ENCODE data around the gene FCER1G.
"Not testable (repeated sequence)": the region's sequence is repeated elsewhere in the genome, so short reads cannot be mapped to it uniquely, and the experiment has no call there.

FCER1G gene

DNA sequence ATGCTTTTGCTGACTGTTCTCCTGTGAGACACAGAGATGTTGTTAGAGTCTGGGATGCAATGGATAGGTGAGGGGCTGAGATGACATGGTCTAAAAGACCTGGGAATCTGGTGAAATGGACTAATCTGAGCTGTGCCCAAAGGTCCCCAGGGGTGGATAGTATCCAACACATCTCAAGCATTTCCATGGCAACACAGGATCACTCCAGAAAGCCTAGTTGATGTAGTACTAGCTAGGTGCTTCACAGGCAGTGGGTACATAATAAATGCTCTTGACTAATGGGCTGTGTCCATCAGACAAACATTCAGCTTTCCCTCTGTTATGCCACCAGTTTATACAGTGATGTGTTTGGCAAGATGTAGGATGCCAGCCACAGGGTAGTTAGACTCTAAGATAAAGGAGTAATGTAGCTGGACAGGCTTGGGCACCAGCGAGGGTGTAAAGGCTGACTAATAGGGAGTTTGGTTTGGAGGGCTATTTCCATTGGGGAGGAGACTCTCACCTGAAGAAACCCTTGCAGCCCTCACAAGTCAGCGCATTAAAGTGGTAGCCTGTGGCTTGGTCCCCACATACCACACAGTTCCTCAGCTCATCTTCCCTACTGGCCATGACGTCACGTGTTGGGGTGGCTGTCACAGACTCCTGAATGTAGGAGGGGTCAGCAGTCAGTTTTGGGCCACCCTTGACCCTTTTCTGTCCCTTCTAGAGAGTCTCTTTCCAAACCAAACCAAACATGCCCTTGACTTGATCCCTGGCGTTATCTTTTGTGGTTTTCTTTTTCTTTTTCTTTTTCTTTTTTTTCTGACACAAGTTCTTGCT, 21.1 kb downstream of the FCER1G start:
- DNase-seq: no peak

DNA sequence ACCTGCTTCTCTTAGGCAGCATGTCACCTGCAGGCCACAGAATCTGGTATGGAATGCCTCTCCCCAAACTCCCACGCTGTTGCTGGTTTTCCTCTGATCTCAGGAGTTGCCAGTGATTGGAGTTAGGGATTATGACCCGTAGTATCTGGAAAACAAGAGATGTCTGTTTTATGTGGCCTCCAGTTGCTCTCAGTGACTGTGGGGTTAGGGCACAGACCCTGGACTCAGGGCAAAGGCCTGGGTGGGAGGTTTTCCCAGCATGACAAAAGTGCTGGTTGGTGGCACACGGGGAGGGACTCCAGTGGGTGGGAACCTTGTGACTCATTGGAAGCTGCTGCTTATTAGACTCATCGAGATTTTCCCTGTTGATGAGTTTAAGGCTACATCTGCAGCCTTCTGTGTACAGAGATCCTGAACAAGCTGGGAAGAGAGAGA, 23.0 kb downstream of the FCER1G start, which contains the start of gene NR1I3:
TSS of gene NR1I3 (minus strand) at position 165 of the 435 bp plus-strand sequence. CDS start 1,638 bp downstream, outside the sequence.
- no peak for DNase-seq

DNA sequence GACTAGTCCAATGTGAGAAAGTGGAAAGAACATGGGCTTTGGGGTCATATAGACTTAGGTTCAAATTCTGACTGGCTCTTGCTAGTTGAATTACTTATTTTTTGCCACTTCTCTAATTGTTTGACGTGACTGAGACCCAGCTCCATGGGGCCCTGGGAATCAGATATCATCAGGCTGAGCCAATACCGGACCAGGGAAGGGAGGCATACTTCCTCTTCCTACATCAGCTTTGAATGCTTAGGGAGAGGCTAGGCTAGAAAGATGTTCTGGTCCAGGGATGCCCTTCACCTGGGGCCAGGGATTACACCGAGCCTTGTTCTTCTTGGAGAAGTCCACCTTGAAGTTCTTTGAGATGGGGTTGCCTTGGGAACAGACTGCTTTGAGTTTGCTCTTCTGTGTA, 26.6 kb downstream of the FCER1G start:
- no peak for DNase-seq

DNA sequence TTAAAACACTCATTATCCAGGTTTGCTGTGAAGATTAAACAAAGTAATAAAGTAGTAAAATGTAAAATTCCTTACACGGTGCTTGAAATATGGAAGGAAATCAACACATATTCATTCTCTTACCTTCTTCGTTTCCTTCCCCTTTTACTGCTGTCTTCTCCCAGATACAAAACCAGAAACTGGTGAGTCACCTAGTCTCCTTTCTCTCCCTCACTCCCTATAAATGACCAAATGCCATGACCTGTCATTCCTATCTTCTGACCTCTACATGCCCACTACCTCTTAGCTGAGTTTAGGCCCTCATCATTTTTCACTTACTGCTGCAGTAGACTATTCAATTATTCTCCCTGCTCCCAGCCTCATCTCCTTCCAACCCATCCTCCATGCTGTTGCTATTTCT, 27.2 kb downstream of the FCER1G start:
- DNase-seq: no peak

DNA sequence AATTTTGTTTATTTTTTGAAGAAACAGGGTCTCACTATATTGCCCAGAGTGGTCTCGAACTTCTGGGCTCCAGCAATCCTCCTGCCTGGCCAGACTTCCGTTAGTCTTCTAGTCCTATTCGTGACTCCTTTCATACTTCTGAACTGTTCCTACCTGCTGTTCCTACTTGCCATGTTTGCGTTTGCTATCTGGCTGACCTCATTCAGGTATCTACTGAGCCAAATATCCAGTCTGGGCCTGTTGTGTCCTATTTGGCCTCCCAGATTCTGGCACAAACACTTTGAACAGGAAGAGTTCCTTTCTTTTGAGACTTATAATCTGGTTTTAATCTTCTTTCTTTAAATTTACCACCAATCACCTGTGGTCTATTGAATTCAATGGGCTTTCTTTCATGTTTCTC, 29.8 kb downstream of the FCER1G start:
- no peak for DNase-seq

DNA sequence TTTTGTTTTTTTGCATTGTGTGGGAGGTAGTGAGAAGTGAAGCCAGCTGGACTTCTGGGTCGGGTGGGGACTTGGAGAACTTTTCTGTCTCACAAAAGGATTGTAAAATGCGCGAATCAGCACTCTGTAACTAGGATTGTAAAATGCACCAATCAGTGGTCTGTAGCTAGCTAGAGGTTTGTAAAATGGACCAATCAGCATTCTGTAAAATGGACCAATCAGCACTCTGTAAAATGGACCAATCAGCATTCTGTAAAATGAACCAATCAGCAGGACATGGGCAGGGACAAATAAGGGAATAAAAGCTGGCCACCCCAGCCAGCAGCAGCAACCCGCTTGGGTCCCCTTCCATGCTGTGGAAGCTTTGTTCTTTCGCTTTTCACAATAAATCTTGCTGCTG, 35.0 kb downstream of the FCER1G start:
- DNase-seq: not testable (repeated sequence)

DNA sequence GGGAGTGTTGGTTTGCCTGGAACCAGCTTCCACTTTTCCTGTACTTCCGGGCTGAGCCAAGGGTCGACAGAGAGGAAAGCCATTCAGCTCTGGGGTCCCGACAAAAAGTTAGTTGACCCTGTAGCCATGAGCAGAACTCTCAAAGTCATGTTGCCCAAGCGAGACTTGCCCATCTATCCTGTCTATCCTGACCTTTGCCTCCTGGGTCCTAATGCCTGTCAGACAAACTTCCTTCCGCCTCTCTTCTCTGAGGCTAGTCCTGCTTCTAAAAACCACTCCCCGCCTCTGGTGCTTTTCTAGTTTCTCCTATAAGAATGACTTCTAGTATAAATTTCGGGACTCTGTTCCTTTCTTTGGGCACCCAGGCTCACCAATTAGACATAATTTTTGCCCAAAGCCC, 35.7 kb downstream of the FCER1G start:
- no peak for DNase-seq

DNA sequence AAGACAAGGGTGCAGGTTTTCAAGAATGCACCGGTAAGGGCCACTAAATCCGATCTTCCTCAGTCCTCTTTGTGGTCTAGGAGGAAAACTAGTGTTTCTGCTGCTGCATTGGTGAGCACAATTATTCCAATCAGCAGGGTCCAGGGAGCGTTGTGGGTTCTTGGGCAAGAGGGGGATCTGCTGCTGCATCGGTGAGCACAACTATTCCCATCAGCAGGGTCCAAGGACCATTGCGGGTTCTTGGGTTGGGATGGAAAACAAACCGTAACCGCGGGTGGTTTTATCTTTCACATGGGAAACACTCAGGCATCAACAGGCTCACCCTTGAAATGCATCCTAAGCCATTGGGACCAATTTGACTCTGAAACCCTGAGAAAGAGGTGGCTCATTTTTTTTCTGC, 36.5 kb downstream of the FCER1G start:
- DNase-seq: no peak

DNA sequence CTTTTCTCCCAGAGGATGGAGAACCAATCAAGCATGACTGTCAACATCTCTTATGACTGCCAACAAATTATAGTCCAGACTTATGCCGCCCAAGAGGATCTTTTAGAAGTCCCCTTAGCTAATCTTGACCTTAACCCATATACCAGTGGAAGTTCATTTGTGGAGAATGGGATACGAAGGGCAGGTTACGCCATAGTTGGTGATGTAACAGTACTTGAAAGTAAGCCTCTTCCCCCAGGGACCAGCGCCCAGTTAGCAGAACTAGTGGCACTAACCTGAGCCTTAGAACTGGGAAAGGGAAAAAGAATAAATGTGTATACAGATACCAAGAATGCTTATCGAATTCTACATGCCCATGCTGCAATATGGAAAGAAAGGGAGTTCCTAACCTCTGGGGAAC, 40.2 kb downstream of the FCER1G start:
- DNase-seq: not testable (repeated sequence)

DNA sequence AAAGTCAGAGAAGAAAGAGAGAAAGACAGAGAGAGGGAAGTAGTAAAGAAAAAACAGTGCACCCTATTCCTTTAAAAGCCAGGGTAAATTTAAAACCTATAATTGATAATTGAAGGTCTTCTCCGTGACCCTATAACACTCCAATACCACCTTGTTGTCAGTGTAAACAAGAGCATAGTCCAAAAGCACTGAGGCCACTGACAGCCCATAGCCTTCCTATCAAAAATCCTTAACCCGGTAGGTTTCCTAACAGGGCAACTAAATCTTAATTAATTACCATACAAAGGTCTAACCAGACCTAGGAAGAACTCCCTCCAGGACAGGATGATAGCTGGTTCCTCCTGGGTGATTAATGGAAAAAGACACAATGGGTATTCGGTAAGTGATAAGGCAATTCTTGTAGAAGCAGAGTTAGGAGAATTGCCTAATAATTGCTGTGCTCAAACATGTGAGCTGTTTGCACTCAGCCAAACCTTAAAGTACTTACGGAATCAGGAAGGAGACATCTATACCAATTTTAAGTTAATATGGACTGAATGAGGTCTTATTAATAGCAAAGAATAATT, 40.9 kb downstream of the FCER1G start:
- not testable (repeated sequence) for DNase-seq

DNA sequence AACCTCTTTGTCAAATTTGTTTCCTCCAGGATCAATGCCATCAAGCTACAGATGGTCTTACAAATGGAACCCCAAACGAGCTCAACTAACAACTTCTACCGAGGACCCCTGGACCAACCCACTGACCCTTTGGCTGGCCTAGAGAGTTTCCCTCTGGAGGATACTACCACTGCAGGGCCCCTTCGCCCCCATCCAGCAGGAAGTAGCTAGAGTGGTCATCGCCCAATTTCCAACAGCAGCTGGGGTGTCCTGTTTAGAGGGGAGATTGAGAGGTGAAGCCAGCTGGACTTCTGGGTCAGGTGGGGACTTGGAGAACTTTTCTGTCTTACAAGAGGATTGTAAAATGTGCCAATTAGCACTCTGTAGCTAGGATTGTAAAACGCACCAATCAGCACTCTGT, 42.0 kb downstream of the FCER1G start:
- not testable (repeated sequence) for DNase-seq

DNA sequence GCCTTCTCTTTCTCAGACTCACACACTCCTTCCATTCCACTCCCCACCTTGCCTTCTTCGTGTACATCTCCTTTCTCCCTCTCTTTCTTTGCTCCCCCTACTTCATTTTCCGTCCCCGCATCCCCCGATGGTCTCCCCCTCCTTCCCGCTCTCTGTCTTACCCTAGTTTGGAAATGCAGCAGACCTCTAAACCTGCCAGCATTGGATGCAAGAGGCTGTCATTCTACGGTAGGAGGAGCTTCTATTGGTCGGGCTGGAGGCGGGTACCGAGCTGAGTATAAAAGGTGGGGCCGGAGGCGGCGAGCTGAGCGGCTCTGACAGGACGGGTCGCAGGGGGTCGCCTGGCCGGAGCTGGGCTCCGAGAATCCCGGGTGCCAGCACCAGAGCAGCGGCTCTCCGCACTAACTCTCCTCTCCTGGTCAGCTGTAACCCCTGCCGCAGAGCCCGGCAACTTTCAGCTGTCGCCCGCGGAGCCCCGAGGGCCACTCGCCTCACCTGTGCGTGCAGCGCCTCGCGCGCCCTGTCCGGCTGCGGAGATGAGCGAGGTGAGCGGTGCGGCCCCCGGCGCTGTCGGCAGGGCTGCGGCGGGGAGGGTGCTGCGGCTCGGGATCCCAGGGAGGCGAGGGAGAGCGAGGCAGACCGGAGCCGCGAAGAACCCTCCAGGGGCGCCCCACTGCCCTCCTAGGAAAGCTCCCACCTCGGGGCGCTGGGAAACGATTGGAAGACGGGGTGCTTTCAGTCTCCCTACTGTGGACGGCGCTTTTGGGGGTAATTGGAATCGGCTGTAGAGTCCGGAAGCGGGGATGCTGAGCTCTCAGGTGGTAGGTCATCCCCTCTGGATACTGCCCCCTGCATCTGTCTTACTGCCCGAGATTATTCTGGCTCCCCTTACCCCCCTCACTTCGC, 43.6 kb downstream of the FCER1G start, which contains the start of gene PCP4L1:
TSS of gene PCP4L1 (plus strand) at position 307 of the 906 bp plus-strand sequence. CDS start at position 537, 230 bp downstream.
- peak; percentile 82 for DNase-seq

DNA sequence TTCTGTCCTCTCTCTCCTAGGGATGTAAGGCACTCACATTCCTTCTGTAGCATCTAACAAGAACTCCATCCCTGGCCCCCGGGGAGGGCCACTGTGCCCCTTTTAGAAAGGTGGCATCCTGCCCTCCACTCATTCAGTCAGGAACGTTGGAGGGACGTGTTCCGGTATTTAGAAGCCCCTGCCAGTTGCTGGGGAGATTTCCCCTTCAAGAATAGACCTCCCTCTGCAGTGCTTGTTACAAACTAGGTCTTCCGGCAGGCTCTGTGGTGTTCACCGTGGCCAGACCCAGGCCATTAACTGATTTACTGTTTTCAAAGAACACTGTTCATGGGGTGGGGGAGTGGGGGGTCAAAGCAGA, 44.2 kb downstream of the FCER1G start:
- peak; percentile 24 for DNase-seq

DNA sequence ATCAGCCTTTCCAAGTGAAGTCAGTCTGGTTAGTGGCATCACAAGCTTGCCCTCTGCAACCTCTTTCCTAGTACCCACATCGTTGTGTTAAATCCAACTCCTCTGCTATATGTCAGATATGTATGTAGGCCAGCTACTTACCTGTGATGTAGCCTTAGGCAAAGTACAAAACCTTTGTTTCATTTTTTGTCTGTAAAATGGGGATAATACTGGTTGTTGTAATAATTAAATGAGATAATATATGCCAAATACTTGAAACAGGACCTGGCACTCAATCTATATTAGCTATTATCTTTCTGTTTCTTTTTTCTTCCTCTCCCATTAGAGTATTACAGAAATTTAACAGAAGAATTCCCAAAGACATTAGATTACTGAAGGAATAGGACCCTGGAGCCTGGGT, 44.7 kb downstream of the FCER1G start:
- DNase-seq: no peak

DNA sequence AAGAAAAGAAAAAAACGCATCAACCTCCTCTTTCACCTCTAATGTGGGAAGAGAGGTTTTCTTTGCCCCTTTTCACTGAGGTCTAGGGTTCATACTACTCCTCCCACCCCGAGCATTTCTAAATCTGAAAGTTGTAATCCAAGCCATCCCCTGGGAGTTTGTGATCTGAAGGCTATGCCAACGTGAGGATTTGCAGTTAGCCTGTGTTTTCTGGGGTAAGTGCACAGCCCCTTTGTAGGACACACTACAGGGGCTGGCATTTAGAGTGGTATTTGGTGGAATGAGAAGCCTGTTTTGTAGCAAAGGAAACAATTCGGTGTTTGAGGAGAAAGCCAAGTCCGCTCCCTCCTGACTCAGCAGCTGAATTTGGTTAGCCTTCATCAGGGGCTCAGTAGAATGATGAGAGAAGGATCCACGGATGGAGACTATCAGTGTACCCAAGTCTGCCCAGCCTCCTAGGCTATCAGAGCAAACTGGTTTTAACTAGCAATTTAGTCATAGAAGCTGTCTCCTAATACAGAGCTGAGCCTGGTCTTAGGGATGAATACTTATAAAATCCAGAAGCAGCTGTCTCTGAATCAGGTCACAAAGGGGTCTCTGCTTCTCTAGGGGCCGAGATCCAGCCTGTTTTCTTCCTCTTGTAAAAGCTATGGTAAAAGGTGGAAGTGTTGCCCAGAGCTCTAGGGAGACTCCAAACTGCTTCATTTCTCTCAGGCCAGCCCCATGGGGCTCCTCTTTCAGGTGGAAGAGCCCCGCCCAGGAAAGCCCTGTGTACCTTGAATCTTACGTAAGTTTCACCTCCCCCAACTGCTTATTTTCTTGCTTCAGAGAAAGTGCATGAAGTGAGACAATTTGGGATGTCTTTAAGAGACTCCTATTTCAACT, 45.5 kb downstream of the FCER1G start:
- no peak for DNase-seq

DNA sequence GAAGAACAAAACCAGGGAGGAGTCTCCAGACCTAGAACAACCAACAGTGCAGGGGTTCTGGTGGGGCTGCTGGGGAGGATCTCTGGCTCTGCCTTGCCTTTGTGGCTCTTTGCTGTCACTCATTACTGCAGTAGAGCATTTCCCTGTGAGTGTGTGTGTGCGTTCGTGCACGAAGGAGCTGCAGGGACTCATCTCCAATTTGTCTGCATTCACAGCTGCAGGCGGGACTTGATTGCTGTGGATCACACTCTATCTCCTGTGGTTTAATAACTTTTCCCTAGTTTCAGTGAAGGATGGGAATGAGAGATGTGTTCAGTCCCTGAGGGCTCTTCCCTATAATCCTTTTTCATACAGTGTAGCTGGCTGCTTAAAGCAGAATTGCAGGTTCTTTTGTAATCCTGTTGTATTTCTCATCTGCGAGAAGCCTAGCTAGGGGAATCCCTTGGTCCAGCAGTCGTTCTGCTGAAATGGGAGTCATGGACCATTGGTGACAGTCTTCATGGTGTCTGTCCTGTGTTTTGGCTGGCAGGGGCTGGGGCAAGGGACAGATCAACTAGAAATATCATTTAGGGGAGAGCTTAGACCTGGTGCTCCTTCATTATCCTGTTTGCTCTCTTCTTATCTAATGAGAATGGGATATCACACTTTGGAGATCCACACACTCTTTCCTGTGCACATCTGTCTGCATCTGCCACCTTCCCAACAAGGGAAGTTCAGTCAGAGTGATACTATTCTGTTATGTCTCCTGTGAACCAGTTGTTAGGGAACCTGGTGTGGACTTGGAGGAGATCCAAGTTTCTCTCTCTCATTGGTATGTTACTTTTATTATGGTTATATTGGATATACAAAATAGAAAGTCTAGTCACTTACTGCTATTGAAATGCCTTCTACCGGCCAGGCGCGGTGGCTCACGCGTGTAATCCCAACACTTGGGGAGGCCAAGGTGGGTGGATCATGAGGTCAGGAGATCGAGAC, 46.5 kb downstream of the FCER1G start:
- peak; percentile 47 for DNase-seq

DNA sequence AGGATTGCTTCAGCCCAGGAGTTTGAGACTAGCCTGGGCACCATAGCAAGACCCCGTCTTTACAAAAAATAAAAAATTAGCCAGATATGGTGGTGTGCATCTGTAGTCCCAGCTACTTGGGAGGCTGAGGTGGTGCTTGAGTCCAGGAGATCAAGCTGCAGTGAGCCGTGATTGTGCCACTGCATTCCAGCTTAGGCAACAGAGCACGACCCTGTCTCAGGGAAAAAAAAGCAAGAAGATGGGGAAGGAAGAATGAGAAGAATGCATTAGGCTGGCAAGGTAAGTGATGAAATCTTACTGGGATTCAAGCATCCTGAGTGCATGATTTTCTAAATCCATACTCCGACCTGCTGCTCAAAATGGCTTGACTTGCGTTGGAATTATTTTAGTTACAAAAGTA, 50.2 kb downstream of the FCER1G start:
- DNase-seq: no peak

DNA sequence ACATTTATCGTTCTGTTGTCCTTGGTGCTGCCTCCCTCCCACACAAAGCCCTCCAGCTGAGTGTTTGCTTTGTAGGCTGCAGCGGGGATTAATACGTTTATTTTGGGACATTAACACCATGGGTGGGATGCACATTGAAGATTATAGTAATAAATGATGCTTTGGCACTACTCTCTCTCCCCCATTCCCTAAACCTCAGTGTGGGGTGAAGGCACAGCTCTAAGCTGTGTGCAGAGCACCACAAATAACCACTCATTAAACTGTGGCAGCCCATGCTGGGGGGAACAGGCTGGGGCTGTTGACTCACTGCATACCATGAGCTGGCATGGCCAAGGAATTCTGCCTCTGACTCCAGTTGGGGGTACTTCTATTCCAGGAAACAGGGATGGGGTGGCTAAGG, 51.1 kb downstream of the FCER1G start:
- no peak for DNase-seq

DNA sequence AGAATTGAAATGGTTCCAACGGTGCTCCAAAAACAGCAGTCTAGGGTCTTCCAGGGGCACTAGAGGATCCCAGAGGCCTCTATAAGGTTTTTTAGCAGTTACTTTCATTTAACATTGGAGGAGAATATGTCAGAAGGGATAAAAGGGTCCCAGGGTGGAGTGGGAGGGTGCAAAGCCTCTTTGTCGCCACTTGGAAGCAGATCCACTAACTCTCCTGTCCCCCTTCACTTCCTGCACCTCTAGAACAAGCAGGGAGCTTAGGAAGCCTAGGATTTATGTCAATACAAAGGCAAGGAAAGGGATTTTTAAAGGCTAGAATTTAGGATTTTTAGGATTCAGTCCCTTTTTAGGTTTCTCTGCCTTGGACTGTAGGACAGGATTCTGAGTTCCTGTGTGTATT, 51.7 kb downstream of the FCER1G start:
- DNase-seq: no peak

DNA sequence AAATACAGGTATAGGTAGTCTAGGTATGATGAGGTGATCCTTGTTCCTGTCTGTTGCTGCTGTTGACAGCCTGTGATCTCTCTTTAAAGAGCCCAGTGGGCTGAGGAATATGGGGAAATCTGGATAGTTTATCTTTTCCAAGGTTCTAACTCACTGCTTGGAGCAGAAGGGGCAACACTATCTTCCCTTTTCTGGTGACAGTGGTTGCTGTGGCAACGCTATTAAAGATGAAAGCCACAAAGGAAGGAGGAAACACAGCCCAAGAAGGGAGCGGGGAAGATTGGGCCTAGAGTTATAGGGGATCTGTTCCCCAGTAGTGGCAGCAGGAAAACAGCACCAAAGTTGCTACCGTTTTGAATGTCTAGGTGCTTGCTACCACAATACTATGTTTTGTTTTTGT, 52.2 kb downstream of the FCER1G start:
- no peak for DNase-seq

All from retina (tissue), 1 donor.